Activated CD4-positive, alpha-beta T cell treated with anti-CD3 and anti-CD28 coated beads, Interleukin-2, amount 10 ng/mL, durations not matched to agents 24 days and 14 days (primary cell): ENCODE data around the gene TMEM203. TPM values are rescaled to one million over a fixed set of nuclear protein-coding genes. Genes with fewer than 3 reads are reported as not detected.

Experiments used
- DNase-seq: peaks from one replicate; pipeline ENCODE4 v3.0.0; 2022
- H3K27ac Mint-ChIP-seq: one replicate; pipeline ENCODE4 v1.8.0; 2022; ENCODE audit warnings: mild to moderate bottlenecking, mixed read lengths
- H3K27me3 Mint-ChIP-seq: one replicate; pipeline ENCODE4 v1.8.0; 2022; ENCODE audit warnings: mixed read lengths
- H3K36me3 Mint-ChIP-seq: one replicate; pipeline ENCODE4 v1.8.0; 2022; ENCODE audit warnings: low read depth, mild to moderate bottlenecking, mixed read lengths
- H3K4me1 Mint-ChIP-seq: one replicate; pipeline ENCODE4 v1.8.0; 2021; ENCODE audit warnings: mixed read lengths
- H3K4me3 Mint-ChIP-seq: one replicate; pipeline ENCODE4 v1.8.0; 2022; ENCODE audit warnings: mild to moderate bottlenecking, moderate library complexity, mixed read lengths
- H3K9me3 Mint-ChIP-seq: one replicate; pipeline ENCODE4 v1.8.0; 2021; ENCODE audit warnings: mixed read lengths
- intact Hi-C: fragments of 100-400 bp; cut with micrococcal nuclease; formaldehyde crosslinking; loops from one replicate; pipeline ENCODE4 v1.15.1; 2023
- total RNA-seq: library from RNA; stranded (reverse); gene quantifications from 2 replicates; pipeline ENCODE4 v1.2.3, GENCODE V29; 2022

Gene TMEM203
- total RNA-seq, 1 donor from 2014 or later = 38.8 TPM

DNA sequence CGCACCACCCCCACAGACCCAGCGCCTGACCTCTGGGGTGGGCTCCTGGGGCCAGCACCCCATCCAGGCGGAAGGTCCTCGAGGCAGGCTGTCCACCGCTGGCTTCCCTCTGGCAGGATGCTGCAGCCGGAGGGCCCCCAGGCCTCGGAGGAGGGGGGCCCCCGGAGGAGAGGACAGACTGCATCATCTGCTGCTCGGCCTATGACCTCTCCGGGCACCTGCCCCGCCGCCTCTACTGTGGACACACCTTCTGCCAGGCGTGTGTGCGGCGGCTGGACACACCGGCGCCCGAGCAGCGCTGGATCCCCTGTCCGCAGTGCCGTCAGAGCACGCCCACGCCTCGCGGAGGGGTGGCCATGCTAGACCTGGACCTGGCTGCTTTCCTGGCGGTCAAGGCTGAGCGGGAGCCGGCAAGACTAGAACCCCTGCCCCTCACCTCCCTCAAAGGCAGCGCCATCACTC lies 23.1 kb upstream of the TMEM203 start:
- Mint-ChIP-seq H3K27ac (no peak overlapping the region), H3K4me3 (no peak overlapping the region), H3K36me3 (no peaks in the 10 kb centered on the region), H3K9me3 (no peaks in the 10 kb centered on the region), H3K4me1 (peaks cover 4% of the 10 kb centered on the region), H3K27me3 (peaks cover 2% of the 10 kb centered on the region)
- DNase-seq = no peak
- intact Hi-C loops = no loop called here

DNA sequence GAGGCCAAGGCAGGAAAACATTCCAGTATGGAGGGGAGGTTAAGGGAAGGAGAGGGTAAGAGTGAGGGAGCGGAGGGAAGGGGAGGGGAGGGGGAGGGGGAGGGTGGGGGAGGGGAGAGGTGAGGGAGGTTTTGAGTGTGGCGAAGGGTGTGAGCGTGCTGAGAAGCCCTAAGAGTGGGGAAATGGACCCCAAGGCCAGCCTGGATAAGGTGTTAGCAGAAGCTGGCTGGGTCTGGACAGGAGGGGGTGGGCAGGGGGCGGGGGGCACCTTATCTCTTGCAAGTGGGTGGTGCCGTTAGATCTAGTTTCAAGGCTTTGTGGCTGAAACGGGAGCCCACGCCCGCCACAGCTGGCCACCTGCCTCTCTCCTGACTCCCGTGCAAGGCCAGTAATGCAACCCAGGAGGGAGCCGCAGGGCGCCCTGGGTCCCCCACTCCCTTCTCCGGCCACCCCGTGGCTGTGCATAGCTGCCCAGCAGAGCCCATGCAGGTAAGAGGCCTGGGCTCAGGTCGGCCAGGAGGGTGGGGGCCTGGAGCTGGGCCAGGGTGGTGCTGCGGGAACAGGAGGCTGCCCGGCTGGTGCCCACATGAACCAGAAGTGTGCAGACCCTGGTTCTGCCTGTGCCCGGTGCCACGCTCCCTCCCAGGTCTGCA lies 22.5 kb upstream of the TMEM203 start:
- DNase-seq = no peak
- Mint-ChIP-seq H3K27me3 (peaks cover 2% of the 10 kb centered on the region), H3K9me3 (no peaks in the 10 kb centered on the region), H3K27ac (peak overlapping the region; percentile 55), H3K4me3 (no peak overlapping the region), H3K4me1 (peaks cover 5% of the 10 kb centered on the region), H3K36me3 (no peaks in the 10 kb centered on the region)
- intact Hi-C loops = loop anchor here (1.0 kb wide), 1 partner anchor 110 kb away; no protein-coding TSS in a partner anchor

DNA sequence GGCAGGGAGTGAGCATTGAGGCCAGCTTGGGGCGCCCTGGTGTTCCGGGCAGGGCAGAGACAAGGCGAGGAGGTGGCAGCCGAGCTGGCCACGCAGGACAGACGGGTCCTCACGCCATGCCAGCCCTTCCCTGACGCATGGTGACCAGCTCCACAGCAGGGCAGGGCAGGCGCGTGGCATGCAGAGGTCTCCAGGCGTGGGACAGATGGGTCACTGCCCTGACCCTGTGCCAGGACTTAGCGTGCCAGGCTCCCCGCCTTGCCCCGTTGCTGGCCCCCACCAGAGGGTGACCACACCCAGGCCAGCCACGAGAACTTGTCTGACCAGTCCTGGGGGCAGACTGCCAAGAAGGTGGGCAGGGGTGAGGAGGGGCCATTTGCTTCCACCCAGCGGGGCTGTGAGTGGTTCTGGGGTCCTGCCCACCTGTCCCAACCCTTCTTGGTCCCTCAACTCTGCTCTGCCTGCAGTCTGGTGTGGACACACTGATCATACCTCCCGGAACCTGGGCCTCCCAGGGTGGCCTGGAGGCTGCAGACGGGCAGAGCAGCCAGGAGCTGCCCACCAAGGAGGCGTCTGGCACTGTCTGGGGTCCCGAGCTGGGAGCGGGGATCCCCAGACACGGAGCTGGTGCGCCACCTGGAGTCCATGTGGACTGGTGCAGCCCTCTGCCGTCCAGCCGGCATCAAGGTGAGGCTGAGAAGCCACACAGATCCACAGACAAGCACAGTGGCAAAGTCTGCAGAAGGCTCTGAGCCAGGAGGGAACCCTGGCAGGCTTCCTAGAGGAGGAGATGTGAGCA lies 21.8 kb upstream of the TMEM203 start, which contains the start of gene RNF224:
Gene RNF224 (plus strand): TSS at position 449 of the 799 bp plus-strand sequence. CDS start 834 bp downstream, outside the sequence.
- Mint-ChIP-seq H3K27me3 (peaks cover 2% of the 10 kb centered on the region), H3K4me3 (no peak within 1 kb of the TSS), H3K27ac (peak within 1 kb of the TSS; percentile 55), H3K9me3 (no peaks in the 10 kb centered on the region), H3K4me1 (peaks cover 6% of the 10 kb centered on the region), H3K36me3 (no peaks in the 10 kb centered on the region)
- intact Hi-C loops = loop anchor here (1.0 kb wide), 1 partner anchor 109 kb away; no protein-coding TSS in a partner anchor
- DNase-seq = peak; percentile 95

DNA sequence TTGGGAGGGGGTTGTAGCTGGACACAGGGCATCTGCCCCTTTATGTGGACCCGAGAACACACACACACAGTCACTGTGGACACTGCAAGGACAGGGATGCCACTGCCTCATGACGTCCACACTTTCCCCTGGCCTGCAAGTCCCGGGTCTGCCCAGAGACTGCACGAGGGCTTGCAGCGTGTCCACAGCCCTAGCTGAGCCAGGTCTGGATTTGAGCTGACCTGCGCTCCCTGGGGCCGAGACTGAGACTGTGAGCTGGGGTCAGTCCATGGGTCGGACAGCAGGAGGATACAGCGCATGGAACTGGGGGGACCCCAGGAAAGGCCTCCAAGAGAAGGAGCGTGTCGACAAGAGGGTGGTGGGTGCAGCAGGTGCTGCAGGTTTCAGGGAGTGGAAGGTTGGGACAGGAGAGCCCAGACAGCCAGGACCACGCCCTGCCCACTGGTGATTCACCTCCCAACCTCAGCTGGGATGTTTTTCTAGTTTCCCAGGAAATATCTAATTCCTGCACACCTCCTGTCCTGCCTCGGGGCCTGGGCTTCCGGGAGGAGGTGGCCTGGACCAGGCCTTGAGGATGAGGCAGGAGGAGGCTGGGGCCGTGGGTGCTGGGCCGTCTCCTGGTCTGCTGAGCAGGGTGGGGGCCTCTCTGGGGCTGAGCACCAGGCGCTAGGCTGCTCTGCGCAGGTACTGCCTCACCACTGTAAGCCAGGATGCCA lies 21.0 kb upstream of the TMEM203 start:
- Mint-ChIP-seq H3K4me3 (no peak overlapping the region), H3K9me3 (no peaks in the 10 kb centered on the region), H3K4me1 (peaks cover 6% of the 10 kb centered on the region), H3K27me3 (peaks cover 2% of the 10 kb centered on the region), H3K36me3 (no peaks in the 10 kb centered on the region), H3K27ac (no peak overlapping the region)
- intact Hi-C loops = loop anchor here (1.0 kb wide), 1 partner anchor 108 kb away; no protein-coding TSS in a partner anchor
- no peak for DNase-seq

DNA sequence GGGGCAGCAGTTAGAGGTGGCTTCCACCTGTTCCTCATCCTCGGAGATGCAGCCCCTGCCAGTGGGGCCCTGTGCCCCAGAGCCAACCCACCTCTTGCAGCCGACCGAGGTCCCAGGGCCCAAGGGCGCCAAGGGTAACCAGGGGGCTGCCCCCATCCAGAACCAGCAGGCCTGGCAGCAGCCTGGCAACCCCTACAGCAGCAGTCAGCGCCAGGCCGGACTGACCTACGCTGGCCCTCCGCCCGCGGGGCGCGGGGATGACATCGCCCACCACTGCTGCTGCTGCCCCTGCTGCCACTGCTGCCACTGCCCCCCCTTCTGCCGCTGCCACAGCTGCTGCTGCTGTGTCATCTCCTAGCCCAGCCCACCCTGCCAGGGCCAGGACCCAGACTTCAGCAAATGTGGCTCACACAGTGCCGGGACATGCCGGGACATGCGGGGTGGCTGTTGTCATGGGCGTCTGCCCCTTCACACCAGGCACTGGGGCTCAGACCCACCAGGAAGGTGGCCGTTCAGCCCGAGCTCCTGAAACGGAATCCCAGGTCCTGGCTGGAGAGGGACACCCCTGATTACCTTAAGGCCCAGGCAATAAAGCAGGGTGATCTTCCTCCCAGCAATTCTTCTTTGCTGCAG lies 20.4 kb upstream of the TMEM203 start:
- DNase-seq = no peak
- Mint-ChIP-seq H3K27me3 (peaks cover 2% of the 10 kb centered on the region), H3K27ac (no peak overlapping the region), H3K4me1 (peaks cover 6% of the 10 kb centered on the region), H3K9me3 (no peaks in the 10 kb centered on the region), H3K4me3 (no peak overlapping the region), H3K36me3 (no peaks in the 10 kb centered on the region)
- intact Hi-C loops = no loop called here

DNA sequence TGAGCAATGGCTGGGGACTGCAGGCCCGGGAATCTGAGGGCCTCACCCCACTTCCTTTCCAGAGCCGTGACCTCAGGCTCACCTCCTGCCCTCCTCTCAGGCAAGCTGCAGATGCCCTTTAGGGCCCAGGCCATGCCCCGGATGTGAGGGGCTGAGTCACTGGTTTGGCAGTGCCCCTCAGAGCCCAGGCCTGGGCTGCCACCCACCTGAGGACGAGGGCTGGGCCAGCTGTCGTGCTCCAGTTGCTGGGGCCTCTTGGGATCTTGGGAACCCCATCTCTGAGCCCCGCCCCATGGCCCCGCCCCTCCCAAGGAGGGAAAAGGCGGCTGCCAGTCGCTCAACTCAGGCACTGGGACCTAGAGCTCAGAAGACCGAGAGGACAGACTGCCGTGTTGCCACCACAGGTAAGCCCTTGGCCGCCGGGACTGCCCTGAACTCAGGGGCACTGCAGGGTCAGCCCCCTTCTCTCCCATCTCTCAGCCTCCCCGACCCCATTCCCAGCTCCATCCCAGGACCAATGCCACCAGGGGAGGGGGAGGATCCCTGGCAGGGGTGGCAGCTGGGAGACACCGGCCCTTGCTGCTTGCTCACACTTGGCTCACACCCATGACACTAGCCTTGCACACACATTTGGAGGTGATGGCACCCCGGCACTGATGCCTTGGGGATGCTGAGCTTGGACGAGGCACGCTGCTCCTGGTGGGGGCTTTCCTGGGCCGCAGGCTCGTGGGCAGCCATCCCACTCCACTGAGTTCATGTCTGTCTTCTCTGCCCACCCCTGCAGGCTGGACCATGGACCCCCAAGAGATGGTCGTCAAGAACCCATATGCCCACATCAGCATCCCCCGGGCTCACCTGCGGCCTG lies 19.6 kb upstream of the TMEM203 start, which contains the start of gene CYSRT1:
Gene CYSRT1 (plus strand): TSS at position 345 of the 865 bp plus-strand sequence. CDS start 448 bp downstream, at position 793.
- H3K4me1 Mint-ChIP-seq = peaks cover 6% of the 10 kb centered on the region
- intact Hi-C loops = no loop called here
- H3K27me3 Mint-ChIP-seq = peaks cover 2% of the 10 kb centered on the region
- H3K9me3 Mint-ChIP-seq = no peaks in the 10 kb centered on the region
- peak within 1 kb of the TSS; percentile 90 for H3K27ac Mint-ChIP-seq
- H3K4me3 Mint-ChIP-seq = peak within 1 kb of the TSS; percentile 88
- H3K36me3 Mint-ChIP-seq = no peaks in the 10 kb centered on the region
- DNase-seq = peak; percentile 75

DNA sequence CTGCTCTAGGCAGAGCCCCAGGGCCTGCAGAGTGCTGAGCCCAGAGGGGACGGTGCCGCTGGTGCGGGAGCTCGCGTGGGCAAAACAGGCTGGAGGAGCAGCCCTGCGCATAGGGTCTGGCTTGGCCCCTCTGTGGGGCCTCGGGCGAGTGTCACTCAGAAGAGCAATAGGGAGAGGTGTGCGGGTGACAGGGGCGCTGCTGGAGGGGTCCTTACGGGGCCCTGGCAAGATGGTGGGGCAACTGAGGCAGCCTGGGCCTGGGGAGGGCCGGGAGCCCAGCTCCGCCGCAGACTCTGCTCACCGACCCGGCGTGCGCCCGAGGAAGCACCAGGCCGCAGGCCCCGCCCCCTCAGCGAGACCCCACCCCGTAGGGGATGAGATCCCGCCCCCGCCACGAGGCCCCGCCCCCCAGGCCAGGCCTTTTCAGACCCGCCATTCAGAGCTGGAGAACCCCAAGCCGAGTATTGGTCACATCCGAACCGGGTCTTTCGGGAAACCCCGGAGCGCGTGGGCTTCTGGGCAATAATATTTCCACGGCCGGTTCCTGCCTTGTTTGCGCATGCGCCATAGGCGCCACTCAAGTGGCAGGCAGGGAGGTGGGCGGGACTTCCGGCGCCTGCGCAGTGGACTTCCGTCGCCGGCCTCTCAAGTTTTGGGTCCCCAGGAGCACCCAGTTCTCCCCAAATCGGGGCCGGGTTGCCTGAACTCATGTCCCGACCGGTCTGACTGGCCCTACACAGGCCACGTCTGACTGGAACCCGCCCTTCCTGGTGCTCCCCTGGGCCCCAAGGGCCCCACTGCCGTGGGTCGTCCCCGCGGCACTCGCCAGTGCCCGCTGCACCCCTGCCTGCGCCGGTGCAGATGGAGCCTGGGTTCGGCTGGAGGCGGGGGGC lies 17.9 kb upstream of the TMEM203 start:
- peak; percentile 99 for DNase-seq
- Mint-ChIP-seq H3K36me3 (no peaks in the 10 kb centered on the region), H3K4me3 (peak overlapping the region; percentile 88), H3K27ac (peak overlapping the region; percentile 90), H3K9me3 (no peaks in the 10 kb centered on the region), H3K27me3 (peaks cover 2% of the 10 kb centered on the region), H3K4me1 (peaks cover 6% of the 10 kb centered on the region)
- intact Hi-C loops = loop anchor here (1.0 to 2.0 kb wide), 6 partner anchors 18 to 137 kb away; partner anchors contain the start of genes ANAPC2, MAN1B1, NDOR1 and SSNA1

DNA sequence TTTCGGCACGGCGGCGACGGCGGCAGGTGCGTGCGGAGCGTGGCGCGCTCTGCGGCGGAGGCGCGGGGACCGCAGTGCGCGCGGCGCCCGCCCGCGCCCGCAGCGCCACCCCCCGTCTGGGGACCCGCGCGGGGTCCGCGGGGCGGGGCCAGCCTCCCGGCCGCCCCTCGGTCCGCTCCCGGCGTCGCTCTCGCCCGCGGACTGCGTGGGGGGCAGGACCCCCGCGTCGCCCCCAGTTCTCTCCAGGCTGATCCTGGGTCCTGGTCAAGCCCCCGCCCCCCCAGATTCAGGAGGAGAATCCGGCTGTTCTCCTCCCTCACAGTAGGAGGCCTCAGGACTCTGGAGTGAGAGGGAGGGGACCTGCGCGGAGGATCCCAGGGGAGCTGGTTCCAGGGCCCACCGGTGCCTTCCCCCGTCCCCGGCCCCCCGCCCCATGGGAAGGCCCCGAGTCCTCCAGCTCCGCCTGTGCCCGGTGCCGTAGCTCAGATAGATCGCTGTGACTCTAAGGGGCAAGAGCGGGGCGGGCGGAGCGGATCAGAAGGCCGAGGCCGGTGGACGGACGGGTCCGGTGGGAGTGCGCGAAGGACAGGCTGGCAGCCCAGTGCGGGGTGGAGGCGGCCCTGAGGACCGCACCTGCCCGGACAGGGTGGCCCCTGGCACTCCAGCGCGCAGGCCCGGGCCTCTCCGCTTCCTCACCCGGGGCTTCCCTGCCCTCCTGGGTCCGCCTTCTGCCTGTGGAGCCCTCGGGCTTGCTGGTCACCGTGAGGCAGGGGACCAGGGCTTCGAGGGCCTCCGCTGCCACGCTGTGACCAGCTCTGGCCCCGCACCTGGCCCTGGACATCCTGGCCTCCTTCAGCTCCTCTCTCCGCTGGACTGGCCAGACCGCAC lies 17.0 kb upstream of the TMEM203 start, which contains the start of gene RNF208:
Gene RNF208 (minus strand): TSS at position 51 of the 888 bp plus-strand sequence. CDS start 1,028 bp downstream, outside the sequence.
- Mint-ChIP-seq H3K27ac (peak within 1 kb of the TSS; percentile 90), H3K4me3 (peak within 1 kb of the TSS; percentile 88), H3K27me3 (no peaks in the 10 kb centered on the region), H3K4me1 (peaks cover 4% of the 10 kb centered on the region), H3K9me3 (no peaks in the 10 kb centered on the region), H3K36me3 (no peaks in the 10 kb centered on the region)
- peak; percentile 79 for DNase-seq
- intact Hi-C loops = loop anchor here (1.0 to 2.0 kb wide), 6 partner anchors 17 to 136 kb away; partner anchors contain the start of genes ANAPC2, MAN1B1, NDOR1 and SSNA1

DNA sequence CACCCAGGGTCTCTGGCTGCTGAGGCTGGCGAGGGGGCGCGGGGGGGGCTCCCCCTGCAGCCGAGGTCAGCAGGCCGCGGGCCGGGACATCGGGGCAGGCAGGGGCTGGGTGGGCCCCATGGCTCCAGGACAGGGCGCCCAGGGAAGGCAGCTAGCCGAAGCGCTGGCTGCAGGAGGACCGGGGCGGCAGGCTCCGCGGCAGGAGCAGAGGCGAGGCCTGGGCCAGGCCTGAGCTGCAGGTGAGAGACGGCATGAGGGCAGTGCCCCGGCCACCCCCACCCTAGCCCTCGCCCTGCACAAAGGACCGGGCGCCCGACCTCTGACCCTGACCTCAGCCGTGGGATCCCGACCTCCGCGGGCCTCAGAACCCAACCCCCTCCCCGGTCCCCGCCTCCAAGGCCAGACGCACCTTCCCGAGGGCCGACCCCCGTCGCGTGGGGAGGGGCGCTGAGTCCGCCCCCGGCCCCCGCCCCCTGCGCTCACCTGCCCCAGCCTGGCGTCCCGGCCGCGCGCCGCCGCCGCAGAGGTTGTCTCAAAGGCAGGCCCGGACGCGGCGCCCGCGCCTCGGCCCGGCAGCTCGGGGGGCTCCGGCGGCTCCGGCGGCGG lies 16.2 kb upstream of the TMEM203 start:
- Mint-ChIP-seq H3K4me1 (peaks cover 4% of the 10 kb centered on the region), H3K27me3 (no peaks in the 10 kb centered on the region), H3K4me3 (no peak overlapping the region), H3K27ac (no peak overlapping the region), H3K9me3 (no peaks in the 10 kb centered on the region), H3K36me3 (no peaks in the 10 kb centered on the region)
- DNase-seq = no peak
- intact Hi-C loops = loop anchor here (2.0 kb wide), 1 partner anchor 93 kb away; no protein-coding TSS in a partner anchor

DNA sequence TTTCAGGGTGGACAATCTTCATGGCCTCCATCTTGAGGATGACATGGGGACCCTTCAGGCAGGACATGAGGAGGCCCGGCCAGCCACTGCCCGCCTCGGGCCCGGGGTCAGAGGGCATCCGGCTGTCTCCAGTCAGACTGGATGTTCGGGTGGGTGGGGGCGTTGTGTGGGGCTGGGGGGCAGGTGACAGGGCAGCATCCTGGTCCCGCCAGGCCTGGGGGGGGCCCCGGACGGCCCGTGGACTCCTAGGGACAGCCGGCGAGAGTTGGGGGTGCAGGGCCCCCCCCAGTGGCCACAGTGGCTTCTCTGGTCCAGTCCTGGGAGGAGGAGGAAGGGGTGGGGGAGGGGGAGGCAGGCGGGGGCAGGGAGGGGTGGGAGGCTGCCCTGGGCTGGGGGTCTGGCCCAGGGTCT lies 15.7 kb upstream of the TMEM203 start:
- Mint-ChIP-seq H3K9me3 (no peaks in the 10 kb centered on the region), H3K36me3 (no peaks in the 10 kb centered on the region), H3K4me3 (peak overlapping the region; percentile 74), H3K27ac (peak overlapping the region; percentile 41), H3K27me3 (no peaks in the 10 kb centered on the region), H3K4me1 (peaks cover 4% of the 10 kb centered on the region)
- DNase-seq = no peak
- intact Hi-C loops = no loop called here
